Karpas-422 (cell line): ENCODE data around the gene CTTNBP2. TPM values are rescaled to one million over a fixed set of nuclear protein-coding genes. Genes with fewer than 3 reads are reported as not detected.

Experiments used
- DNase-seq: peaks from one replicate; pipeline ENCODE4 v3.0.0-alpha.2; 2015
- H2AFZ ChIP-seq: fragments of 200-600 bp; sonication (generic); 2 replicates; pipeline ENCODE4 v1.6.1; 2014; ENCODE audit warnings: antibody characterized with exemption, low read length, mixed read lengths
- H3K27ac ChIP-seq: fragments of 200-600 bp; sonication (generic); 2 replicates; pipeline ENCODE4 v1.5.1; 2014; ENCODE audit warnings: mild to moderate bottlenecking, low read length, moderate library complexity
- H3K27me3 ChIP-seq: fragments of 200-600 bp; sonication (generic); 2 replicates; pipeline ENCODE4 v1.6.1; 2014; ENCODE audit warnings: low read length, mixed read lengths
- H3K36me3 ChIP-seq: fragments of 200-600 bp; sonication (generic); 2 replicates; pipeline ENCODE4 v1.6.1; 2014; ENCODE audit warnings: low read length, mixed read lengths; ENCODE audit not compliant: insufficient read depth
- H3K4me1 ChIP-seq: fragments of 200-600 bp; sonication (generic); 2 replicates; pipeline ENCODE4 v1.6.1; 2014; ENCODE audit warnings: mild to moderate bottlenecking, low read length, mixed read lengths
- H3K4me2 ChIP-seq: fragments of 200-600 bp; sonication (generic); 2 replicates; pipeline ENCODE4 v1.6.1; 2014; ENCODE audit warnings: low read length, low read depth, mild to moderate bottlenecking; ENCODE audit not compliant: poor library complexity, severe bottlenecking
- H3K4me3 ChIP-seq: fragments of 200-600 bp; sonication (generic); 2 replicates; pipeline ENCODE4 v1.5.1; 2014; ENCODE audit warnings: mild to moderate bottlenecking, antibody characterized with exemption, low read length, mixed read lengths
- H3K79me2 ChIP-seq: fragments of 200-600 bp; sonication (generic); 2 replicates; pipeline ENCODE4 v1.6.1; 2014; ENCODE audit warnings: mild to moderate bottlenecking, low read length, mixed read lengths
- H3K9ac ChIP-seq: fragments of 200-600 bp; sonication (generic); 2 replicates; pipeline ENCODE4 v1.6.0; 2014; ENCODE audit warnings: low read length
- H3K9me2 ChIP-seq: fragments of 200-600 bp; sonication (generic), shearing (Covaris generic); replicated peaks from 2 replicates; pipeline ENCODE4 v1.6.0; 2014; ENCODE audit warnings: mild to moderate bottlenecking, low read length, moderate library complexity; ENCODE audit not compliant: insufficient read depth
- H3K9me3 ChIP-seq: fragments of 300-700, 200-600 bp; sonication (generic); 2 replicates; pipeline ENCODE4 v1.6.1; 2014; ENCODE audit warnings: low read length, mixed read lengths
- H4K20me1 ChIP-seq: fragments of 200-600 bp; sonication (generic); 2 replicates; pipeline ENCODE4 v1.6.1; 2014; ENCODE audit warnings: mild to moderate bottlenecking, antibody characterized with exemption, low read length, low read depth; ENCODE audit not compliant: insufficient read depth
- total RNA-seq: library from RNA; depleted of rRNA; stranded (reverse); fragments of >200 nt; shearing (Covaris generic); gene quantifications from 2 replicates; pipeline ENCODE4 v1.2.3, GENCODE V29; 2014; ENCODE audit warnings: low replicate concordance

The CTTNBP2 gene
- total RNA-seq, 1 experiment from 2014 or later = not detected

GRCh38 chr7:117901089-117901797 lies 28.0 kb upstream of the CTTNBP2 start:
- Histone ChIP-seq H3K27ac (no peak overlapping the region), H3K4me3 (no peak overlapping the region), H3K4me2 (no peak overlapping the region), H4K20me1 (no peaks in the 10 kb centered on the region), H3K9me2 (no peaks in the 10 kb centered on the region), H2AFZ (no peak overlapping the region), H3K4me1 (no peaks in the 10 kb centered on the region), H3K9ac (no peak overlapping the region), H3K9me3 (no peaks in the 10 kb centered on the region), H3K36me3 (no peaks in the 10 kb centered on the region), H3K27me3 (no peaks in the 10 kb centered on the region), H3K79me2 (no peaks in the 10 kb centered on the region)
- no peak for DNase-seq

DNA sequence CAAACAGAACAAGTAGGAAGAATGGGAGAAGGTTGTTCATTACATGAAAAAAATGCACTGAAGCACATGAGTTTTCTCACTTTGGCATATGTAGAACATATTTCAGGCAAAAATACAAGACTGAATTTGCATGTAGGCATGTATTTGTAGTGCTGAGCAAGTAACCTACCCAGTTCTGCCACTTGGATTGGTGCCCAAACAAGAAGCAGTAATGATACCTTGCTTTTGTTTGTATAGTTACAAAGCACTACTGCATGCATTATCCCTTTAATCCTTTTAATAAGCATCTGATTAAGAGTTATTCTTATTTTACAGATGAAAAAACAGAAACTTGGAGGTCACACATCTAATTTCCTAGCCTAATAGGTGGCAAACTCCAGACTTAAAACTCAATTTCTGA lies 23.1 kb upstream of the CTTNBP2 start:
- DNase-seq = no peak
- H3K79me2 ChIP-seq = no peaks in the 10 kb centered on the region

GRCh38 chr7:117895276-117895675 lies 22.0 kb upstream of the CTTNBP2 start:
- Histone ChIP-seq H3K9me3 (no peaks in the 10 kb centered on the region), H3K27me3 (no peaks in the 10 kb centered on the region), H3K4me1 (no peaks in the 10 kb centered on the region), H3K9me2 (no peaks in the 10 kb centered on the region), H3K4me2 (no peak overlapping the region), H3K79me2 (no peaks in the 10 kb centered on the region), H4K20me1 (no peaks in the 10 kb centered on the region), H3K4me3 (no peak overlapping the region), H3K9ac (no peak overlapping the region), H3K36me3 (no peaks in the 10 kb centered on the region), H3K27ac (no peak overlapping the region), H2AFZ (no peak overlapping the region)
- DNase-seq = no peak

More for the DNA sequence above, 23.1 kb upstream of the CTTNBP2 start:
- H4K20me1 ChIP-seq = no peaks in the 10 kb centered on the region
- H3K27me3 ChIP-seq = no peaks in the 10 kb centered on the region
- H3K36me3 ChIP-seq = no peaks in the 10 kb centered on the region
- no peak overlapping the region for H3K4me3 ChIP-seq
- H3K27ac ChIP-seq = no peak overlapping the region
- no peak overlapping the region for H3K9ac ChIP-seq
- H3K9me2 ChIP-seq = no peaks in the 10 kb centered on the region
- H3K9me3 ChIP-seq = no peaks in the 10 kb centered on the region
- H3K4me2 ChIP-seq = no peak overlapping the region
- no peaks in the 10 kb centered on the region for H3K4me1 ChIP-seq
- no peak overlapping the region for H2AFZ ChIP-seq

DNA sequence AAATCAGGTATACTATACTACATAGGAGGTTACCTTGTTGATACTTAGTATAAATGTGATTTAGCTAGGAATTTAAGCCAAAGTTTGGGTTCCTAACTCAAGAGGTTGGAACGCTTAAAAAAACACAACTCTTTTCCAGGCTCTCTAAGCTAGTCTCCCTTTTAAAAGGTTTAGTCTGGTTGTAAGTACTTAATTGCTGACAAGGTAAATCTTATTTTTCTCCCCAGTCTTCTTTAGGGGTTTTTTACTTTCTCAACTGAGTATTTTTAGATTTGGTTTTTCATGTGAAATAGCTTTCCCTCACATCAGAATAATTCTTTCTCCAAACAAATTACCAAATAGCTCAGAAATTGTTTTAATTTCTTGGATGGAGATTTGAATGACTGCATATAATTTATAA lies 20.8 kb upstream of the CTTNBP2 start:
- Histone ChIP-seq H3K4me3 (no peak overlapping the region), H3K9me2 (no peaks in the 10 kb centered on the region), H3K79me2 (no peaks in the 10 kb centered on the region), H3K9me3 (no peaks in the 10 kb centered on the region), H3K27me3 (no peaks in the 10 kb centered on the region), H2AFZ (no peak overlapping the region), H4K20me1 (no peaks in the 10 kb centered on the region), H3K36me3 (no peaks in the 10 kb centered on the region), H3K4me2 (no peak overlapping the region), H3K9ac (no peak overlapping the region), H3K4me1 (no peaks in the 10 kb centered on the region), H3K27ac (no peak overlapping the region)
- no peak for DNase-seq

- H3K36me3 ChIP-seq = no peaks in the 10 kb centered on the region
- DNase-seq = no peak
- H3K4me2 ChIP-seq = no peak overlapping the region
- no peaks in the 10 kb centered on the region for H4K20me1 ChIP-seq
- H3K9ac ChIP-seq = no peak overlapping the region
- H3K27ac ChIP-seq = no peak overlapping the region
- no peak overlapping the region for H3K4me3 ChIP-seq
- no peak overlapping the region for H2AFZ ChIP-seq
- no peaks in the 10 kb centered on the region for H3K9me3 ChIP-seq
- H3K27me3 ChIP-seq = no peaks in the 10 kb centered on the region
- H3K79me2 ChIP-seq = no peaks in the 10 kb centered on the region
- H3K9me2 ChIP-seq = no peaks in the 10 kb centered on the region
- no peaks in the 10 kb centered on the region for H3K4me1 ChIP-seq
These were observed 19.6 kb upstream of the CTTNBP2 start for GRCh38 chr7:117892821-117893220.

DNA sequence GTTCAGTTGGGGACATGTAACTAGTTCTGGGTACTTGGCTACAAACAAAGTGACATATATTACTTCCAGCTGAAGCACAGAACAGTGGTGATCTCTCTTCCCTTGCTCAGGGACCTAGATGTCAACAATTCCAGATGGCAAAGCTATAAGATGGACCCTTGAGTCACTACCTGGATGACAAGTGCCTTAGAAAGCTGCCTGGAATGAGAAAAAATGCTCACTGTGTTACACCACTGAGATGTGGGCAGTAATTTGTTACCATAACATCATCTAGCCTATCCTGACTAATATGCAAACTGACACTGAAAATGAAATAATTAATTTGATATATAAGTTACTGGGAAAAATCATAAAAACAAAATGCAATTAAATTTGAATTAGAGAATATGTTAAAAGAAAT lies 16.4 kb upstream of the CTTNBP2 start:
- Histone ChIP-seq H3K4me3 (no peak overlapping the region), H3K9me3 (no peaks in the 10 kb centered on the region), H3K27ac (no peak overlapping the region), H3K4me2 (no peak overlapping the region), H3K27me3 (no peaks in the 10 kb centered on the region), H3K79me2 (no peaks in the 10 kb centered on the region), H3K4me1 (no peaks in the 10 kb centered on the region), H2AFZ (no peak overlapping the region), H3K36me3 (no peaks in the 10 kb centered on the region), H4K20me1 (no peaks in the 10 kb centered on the region), H3K9me2 (no peaks in the 10 kb centered on the region), H3K9ac (no peak overlapping the region)
- no peak for DNase-seq

- no peaks in the 10 kb centered on the region for H3K9me2 ChIP-seq
- no peaks in the 10 kb centered on the region for H3K9me3 ChIP-seq
- H4K20me1 ChIP-seq = no peaks in the 10 kb centered on the region
- no peaks in the 10 kb centered on the region for H3K27me3 ChIP-seq
- DNase-seq = no peak
- H2AFZ ChIP-seq = no peak overlapping the region
- H3K4me3 ChIP-seq = no peak overlapping the region
- no peak overlapping the region for H3K9ac ChIP-seq
- no peaks in the 10 kb centered on the region for H3K36me3 ChIP-seq
- no peaks in the 10 kb centered on the region for H3K4me1 ChIP-seq
- no peak overlapping the region for H3K27ac ChIP-seq
- H3K79me2 ChIP-seq = no peaks in the 10 kb centered on the region
- no peak overlapping the region for H3K4me2 ChIP-seq
These were observed 15.4 kb upstream of the CTTNBP2 start for GRCh38 chr7:117888627-117889026.

DNA sequence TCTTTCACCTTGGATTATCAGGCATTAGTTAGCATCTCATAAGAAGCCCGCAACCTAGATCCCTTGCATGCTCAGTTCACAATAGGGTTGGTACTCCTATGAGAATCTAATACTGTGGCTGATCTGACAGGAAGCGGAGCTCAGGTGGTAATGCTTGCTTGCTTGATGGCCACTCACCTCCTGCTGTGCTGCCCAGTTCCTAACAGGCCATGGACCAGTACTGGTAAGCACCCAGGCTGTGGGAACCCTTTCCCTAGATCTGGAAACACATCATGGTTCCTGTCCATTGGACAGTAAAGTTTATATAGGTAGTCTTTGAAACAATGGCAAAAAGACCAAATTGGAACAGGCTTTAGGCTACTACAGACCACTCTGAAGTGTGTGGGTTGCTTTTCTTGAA lies 9.4 kb upstream of the CTTNBP2 start:
- Histone ChIP-seq H3K9ac (no peak overlapping the region), H3K79me2 (no peaks in the 10 kb centered on the region), H2AFZ (no peak overlapping the region), H3K27me3 (no peaks in the 10 kb centered on the region), H3K9me3 (no peaks in the 10 kb centered on the region), H3K27ac (no peak overlapping the region), H3K4me2 (no peak overlapping the region), H3K4me3 (no peak overlapping the region), H4K20me1 (no peaks in the 10 kb centered on the region), H3K9me2 (no peaks in the 10 kb centered on the region), H3K36me3 (no peaks in the 10 kb centered on the region), H3K4me1 (no peaks in the 10 kb centered on the region)
- DNase-seq = no peak
